GM19351 (cell line): ENCODE measurements around the gene PALLD.
"Not testable (repeated sequence)": the region's sequence is repeated elsewhere in the genome, so short reads cannot be mapped to it uniquely, and the experiment has no call there.

Source experiments
- ATAC-seq: cut with Tn5 transposase; IDR thresholded peaks from one replicate; pipeline ENCODE4 v1.9.1; 2021; ENCODE audit warnings: mild to moderate bottlenecking, moderate library complexity; ENCODE audit not compliant: unreplicated experiment

The PALLD gene

DNA sequence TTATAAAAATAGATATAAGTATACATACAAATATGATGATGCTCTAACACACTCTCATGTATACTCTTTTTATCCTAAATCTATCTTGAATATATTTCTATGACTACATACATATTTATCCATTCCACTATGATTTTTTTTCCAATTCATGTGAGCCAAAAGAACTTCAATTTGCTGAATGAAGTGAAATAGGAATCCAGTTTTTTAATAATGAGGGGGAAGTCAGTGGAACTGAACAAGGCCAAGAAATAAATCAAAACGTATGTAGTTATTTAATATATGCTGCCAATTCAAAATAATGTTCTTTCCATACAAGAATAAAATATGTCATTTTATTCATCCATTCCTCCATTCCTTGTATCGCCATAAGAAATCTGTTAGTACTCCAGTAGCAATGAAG lies 6.1 kb upstream of the PALLD start:
- no peak for ATAC-seq

DNA sequence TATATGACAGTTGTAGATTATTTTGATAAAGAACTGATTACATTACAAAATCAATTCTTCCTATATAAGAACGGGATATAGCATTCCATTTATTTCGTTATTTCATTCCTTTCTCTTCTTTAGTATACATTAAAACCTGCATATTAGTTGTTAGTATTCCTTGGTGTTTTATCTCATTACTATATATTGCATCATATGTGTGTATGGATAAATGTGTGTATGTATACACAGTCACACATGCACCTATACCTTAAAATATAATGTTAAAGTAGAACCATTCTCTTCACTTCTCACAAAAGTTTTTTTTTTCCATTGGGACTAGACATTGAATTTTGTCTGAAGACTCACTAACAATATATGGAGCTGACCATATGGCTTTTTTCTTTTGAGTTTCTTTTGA lies 5.3 kb upstream of the PALLD start:
- no peak for ATAC-seq

DNA sequence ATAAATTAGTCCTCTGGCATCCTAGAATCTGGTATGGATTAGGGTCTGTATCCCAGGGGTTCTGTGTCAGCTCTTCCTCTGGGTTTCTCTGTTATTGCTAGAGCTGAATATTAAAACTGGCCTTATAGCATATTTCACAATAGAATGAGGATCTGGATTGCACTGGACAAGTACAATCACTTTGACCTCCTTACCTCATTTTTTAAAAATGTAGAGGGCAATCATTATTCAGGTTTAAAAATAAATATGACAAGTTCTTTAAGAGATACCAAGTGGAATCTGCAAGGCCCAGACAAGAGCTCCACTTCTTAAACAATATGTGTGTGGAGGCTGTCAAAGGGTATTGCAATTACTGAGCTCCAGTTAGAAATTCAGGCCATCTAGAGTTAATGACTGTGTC lies 1.4 kb downstream of the PALLD start:
- ATAC-seq: no peak

DNA sequence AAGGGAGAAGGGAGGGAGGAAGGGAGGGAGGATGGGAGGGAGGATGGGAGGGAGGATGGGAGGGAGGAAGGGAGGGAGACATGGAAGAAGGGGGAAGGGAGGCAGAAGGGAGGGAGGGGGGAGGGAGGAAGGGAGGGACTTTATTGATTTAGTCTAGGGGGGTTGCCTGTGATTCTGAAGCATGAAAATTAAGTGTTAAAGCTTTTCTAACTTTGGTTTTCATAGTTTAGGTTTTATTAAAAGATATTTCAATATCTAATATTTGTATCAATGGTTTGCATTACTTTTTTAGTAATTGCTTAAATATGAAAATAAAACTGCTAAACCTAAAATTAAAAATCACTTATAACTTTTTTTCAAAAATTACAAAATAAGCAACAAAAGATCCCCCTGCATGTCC lies 2.4 kb downstream of the PALLD start:
- ATAC-seq: no peak

DNA sequence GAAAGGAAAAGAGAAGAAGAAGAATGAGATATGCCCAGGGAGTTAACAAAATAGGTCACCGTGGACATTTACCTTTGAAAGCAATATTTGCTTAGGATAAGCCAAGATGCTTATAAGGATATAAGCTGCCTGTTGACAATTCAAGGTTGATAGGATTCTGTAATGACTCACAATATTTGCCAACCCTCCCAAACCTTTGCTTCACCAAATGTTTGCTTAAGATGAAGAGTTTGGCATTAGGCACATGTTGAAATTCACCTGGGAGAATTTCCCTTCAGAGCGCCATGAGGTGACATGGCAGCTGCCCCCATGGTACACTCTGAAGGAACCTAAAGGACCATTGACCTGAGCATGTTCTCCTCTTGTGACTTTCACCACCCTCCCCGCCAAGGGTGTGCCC lies 4.6 kb downstream of the PALLD start:
- ATAC-seq: no peak

DNA sequence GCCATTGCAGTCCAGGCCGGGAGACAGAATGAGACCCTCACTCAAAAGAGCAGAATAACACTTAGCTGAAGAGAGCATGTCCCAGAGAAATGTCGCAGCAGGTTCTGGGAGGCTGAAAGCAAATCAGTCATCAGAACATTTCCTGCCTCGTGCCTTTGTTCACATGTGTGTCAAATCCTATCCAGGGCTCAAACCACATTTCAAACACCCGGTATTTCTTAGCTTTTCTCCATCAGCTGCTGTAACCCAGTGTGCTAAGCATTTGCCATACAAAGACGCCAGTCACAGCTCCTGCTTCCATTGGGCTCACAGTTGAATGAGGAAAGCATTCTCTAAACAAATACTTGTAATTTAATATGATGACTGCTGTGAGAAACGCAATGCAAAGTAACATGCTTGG lies 6.0 kb downstream of the PALLD start:
- ATAC-seq: no peak

DNA sequence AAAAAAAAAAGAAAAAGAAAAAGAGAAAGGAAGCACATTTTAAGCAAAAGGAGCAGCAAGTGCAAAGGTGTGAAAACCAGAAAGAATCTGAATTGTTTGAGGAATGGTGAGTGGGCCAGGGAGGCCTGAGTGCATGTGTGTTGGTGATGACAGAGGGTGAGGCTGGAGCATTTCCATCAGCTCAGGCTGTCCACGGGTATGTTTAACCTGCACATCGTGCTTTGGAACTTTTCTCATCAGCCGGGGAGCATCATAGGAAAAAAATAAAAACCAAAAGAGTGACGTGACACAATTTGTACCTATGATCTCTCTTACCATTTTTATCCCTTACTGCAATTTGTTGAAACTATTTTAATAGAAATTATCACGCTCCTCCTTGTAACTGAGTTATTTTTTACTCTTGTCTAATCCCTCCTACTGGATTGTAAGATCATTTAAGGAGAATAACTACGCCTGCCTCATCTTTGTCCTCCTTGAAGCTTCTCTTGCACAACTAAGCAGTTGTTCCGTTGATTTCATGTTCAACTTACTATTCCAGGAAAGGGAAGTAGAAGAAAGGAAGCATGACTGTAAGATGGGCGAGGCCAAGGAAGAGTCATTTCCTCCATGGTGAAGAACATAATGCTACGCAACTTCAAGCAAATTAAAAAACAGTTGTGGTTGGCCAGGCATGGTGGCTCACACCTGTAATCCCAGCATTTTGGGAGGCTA lies 7.0 kb downstream of the PALLD start:
- no peak for ATAC-seq

DNA sequence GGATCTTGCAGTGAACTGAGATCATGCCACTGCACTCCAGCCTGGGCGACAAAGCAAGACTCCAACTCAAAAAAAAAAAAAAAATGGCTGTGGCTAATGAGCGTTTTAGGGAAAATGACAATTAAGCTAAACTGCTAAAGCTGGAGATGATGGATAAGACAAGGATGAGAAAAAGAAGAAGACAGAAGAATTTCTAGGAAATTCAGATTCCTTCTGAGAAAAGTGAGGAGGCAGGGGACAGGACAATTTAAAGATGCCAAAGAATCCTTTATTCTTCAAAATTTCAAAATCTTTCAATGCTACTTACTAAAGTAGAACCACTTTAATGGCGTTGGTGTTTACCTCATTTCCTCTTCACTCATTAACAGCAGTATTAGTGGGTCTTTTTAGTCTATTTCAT lies 7.7 kb downstream of the PALLD start:
- ATAC-seq: no peak

DNA sequence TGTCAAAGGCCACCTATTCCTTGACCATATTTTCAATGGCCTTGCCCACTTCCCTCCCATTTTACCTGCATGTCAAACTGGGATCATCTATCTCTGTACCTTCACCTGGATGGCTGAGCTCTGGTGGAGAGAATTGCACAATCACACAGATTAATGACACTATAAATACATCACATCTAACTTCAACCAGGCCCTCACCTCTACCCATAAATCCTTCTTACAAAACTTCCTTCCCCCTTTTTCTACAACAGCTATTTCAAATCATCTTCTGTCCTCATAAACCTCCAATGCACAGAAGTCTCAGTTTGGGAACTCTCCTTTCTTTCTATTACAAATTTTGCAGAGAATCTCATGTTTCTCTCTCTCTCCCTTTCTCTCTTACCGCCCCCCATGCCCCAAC lies 9.2 kb downstream of the PALLD start:
- no peak for ATAC-seq

DNA sequence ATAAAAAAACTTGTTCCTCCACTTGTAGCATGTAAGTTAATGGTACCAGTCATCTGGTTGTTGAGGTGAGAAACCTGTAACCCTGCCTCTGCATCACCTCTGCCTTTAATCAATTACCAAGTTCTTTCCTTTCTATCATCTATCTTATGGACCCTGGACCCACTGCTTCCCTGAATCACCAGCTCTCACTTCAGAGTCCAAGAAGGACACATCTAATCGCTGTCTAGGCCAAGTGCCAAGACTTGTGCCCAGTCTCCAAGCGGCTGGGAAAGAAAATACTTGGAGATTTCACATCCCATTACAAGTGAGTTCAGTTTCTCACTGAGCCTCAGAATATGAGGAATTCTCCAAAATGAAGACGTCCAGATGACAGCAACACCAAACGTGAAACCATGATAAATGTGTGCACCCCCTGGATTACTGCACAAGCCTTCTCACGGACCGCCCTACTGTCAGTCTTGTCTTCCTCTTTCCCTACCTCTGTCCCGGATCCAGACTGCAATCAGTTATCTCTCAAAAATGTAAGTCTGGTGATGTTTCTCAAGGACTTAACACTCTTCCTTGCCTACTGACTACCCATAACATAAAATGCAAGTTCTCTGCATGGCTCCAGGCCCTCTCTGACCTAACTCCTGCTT lies 10.4 kb downstream of the PALLD start:
- no peak for ATAC-seq

DNA sequence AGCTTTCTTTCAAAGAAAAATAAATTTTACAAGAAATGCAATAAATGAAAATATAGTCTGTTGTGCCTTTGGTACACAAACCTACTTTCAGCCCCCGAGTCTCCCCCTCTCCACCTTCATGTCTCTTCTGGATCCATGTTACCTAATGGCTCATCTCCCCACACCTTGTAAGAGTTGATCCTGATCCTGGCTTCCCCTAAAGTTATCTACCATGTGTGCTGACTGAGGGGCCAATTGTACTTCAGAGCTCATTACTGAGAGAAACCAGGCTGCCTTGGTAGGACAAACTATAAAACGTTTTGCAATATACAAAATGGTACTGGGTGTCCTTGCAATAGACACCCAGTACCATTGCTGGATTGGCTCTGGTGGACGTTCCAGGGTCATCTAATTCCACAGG lies 11.8 kb downstream of the PALLD start:
- ATAC-seq: no peak

DNA sequence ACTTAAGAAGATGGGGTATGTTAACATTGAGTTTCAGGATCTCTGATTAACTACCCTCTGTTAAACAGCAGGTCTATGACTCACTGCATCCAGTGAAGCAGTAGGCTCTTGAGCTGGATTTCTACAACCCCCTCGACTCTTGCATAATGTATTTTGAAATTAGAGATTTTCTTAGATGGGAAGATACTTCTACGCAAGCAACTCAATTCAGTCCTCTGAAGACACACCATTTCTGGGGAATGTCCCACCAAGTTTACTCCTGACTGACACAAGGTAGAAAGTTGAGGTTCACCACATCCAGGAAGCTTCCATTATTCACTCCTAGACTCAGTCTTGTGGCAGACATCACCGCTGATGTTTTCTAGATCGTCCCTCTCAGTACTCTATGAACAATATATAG lies 12.9 kb downstream of the PALLD start:
- no peak for ATAC-seq

DNA sequence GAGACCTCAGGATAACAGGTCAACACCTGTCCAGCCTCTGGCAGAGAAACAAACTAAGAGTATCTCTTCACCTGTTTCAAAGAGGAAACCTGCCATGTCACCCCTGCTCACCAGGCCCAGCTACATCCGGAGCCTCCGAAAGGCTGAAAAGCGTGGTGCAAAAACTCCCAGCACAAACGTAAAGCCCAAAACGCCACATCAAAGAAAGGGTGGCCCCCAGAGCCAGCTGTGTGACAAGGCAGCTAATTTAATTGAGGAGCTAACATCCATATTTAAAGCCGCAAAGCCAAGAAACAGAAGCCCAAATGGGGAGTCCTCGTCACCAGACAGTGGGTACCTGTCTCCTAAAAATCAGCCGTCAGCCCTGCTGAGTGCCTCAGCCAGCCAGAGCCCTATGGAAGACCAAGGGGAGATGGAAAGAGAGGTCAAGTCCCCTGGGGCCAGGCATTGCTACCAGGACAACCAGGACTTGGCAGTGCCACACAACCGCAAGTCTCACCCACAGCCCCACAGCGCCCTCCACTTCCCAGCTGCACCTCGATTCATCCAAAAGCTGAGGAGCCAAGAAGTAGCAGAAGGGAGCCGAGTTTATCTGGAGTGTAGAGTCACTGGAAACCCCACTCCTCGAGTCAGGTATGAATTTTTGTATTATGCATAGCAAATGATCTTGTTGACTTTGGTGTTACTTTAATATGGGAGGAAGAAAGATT lies 15.1 kb downstream of the PALLD start:
- ATAC-seq: no peak

DNA sequence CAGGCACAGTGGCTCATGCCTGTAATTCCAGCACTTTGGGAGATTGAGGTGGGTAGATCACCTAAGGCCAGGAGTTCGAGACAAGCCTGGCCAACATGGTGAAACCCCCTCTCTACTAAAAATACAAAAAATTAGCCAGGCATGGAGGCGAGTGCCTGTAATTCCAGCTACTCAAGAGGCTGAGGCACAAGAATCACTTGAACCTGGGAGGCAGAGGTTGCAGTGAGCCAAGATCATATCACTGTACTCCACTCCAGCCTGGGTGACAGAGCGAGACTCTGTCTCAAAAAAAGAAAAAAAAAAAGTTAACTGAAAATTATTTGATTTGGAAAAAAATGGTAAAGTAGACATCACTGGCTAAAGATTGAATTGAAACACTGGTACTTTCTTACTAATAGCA lies 17.0 kb downstream of the PALLD start:
- not testable (repeated sequence) for ATAC-seq

DNA sequence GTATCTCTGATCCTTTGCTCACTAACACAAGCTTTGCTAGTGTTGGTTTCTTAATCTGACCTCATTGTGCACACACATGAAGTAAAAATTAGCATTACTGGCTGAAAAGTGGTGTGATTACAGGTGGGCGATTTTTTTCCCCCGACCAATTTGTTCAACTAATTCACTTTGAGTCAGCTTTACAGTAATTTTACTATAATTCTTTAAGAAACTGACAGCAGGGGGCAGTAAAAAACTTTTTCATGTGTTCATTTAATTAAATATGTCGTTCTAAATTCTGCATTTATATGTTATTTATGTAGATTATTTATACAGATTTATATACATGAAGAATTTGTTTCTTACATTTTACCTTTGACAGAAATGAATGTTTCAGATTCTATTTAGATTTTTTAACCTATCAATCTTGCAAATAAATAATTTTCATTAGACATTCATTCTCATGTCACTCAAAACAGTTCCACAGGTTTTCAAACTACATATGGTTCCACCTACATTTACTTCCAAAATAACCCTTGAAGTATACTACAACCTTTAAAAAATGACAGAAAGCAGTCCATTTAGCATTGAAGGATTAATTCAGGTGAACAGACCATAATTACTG lies 17.5 kb downstream of the PALLD start:
- ATAC-seq: no peak

DNA sequence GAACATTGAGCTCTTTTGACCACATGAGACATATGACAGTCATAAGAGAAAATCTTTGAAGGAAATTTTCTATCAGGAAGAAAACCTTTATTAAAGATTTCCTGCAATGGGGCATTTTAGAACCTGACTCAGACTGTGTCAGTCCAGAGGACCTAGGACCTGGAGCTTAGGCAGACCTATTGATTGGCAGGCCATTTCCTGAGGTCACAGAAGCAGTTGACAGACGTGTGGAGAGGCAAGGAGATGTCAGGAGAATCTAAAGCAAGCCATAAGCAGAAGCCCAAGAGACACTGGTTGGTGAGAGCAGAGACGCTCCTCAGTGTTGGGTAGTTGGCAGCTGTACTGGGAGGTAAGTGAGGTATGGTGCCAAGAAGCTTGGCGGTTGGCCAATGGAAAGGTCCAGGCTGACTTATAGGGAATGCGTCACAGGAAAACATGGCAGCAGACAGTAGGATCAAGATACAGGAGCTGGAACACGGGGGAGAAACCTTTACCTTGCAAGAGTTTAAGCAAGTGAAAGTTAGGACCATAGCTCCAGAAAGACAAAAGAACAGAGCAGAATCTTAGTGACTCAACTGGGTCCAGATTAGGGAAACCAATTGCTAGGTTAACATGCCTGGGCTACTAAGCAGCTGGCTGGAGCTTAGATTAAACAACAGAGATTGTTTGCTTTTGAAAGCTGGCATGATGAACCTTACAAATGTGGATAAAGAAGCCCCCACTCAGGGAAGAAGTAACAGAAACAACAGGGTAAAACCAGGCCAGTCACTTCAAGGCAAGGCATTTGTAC lies 18.6 kb downstream of the PALLD start:
- no peak for ATAC-seq

DNA sequence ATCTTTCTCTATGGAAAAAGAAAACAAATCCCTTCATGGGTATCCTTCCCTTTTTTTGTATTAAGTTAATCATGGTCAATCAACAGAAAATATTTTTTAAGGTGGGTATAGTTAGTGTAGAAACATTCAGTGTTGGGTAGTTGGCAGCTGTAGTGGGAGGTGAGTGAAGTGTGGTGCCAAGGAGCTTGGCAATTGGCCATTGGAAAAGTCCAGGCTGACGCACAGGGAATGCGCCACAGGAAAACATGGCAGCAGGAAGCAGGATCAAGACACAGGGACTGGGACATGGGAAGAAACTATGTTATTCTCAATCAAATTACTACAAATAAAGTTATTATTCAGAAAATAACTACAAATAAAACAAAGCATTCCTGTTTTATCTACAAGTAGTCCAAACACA lies 20.0 kb downstream of the PALLD start:
- ATAC-seq: no peak

DNA sequence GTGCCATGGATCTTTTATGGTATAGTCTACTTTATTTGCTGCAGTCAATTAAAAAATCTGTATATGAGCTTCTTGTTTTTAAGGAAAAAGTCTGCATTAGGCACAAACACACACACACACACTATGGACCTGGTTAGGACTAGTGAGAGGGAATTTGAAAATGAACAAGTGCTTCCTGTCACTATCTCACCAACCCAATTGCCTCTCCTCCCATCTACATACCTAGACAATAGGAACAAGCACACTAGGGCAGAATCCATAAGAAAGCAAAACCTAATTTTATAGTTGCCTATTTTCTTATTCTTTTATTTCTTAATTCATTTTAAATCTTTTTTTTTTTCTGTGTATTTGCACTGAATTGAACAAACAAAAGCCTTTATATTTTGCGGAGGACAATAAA lies 22.7 kb downstream of the PALLD start:
- ATAC-seq: no peak

DNA sequence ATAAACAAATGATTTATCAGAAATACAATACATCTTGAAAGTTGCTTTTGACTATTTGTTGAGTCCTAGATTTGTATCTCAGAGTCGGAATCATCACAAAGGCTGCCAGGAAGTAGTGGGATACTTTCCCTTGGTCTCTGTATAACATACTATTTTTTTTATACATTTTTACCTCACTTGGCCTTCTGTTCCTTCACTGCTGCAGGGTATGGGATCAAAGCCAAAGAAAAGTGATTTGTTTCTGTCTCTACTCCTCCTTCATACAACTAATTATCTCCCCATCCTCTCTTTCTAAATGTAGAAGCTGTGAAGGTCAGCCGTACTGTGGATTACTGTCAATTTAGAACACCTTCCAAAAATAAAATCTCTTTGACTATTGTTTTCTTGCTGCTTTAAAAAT lies 24.9 kb downstream of the PALLD start:
- no peak for ATAC-seq

DNA sequence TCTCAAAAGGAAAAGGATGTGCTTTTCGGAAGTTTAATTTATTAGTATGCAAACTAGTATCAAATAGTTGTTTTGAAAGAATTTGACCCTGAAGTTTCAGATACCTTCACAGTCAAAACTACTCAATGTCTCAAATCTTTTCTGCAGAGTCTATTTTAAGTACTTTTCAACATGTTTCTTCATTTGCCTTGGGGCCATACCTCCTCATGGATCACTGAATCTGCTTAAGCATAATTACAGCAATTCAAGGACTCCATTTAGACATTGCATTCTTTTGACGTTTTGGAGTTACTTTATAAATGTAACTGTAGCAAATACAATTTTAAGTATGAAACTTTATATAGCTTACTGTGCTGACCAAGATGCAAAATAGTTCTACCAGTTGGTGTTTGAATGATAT lies 25.5 kb downstream of the PALLD start:
- ATAC-seq: no peak

DNA sequence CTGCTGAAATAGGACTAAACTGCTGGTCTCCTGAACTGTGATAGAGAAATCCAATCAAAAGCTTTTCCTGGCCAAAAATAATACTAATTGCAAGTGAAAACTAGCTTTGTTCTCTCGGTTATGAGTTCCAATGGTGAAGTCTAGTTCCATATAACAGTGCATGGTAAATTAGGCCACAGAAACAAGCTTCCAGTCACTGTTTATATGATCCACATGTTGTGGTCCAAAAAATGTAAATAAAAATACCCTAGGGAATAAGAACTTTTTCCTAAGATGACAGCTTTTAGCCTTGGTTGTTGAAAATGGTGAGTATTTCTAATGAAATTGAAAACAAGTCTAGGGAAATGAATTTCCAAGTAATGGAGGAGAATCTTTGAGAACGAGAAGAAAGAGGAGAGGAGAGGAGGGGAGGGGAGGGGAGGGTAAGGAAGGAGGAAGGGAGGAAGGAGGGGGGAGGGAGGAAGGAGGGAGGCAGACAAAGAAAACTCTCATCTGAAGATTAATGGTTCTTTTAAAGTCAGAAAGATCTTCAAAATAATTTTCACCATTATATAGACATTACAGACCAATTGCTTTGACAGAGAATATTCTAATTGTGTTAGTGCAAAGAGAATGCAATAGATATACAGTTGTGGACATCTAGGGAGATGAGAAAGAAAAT lies 26.1 kb downstream of the PALLD start:
- ATAC-seq: no peak
